ENCODE results near the gene FRYL.
A peak's percentile ranks its signal among the peaks of the same experiment; 100 is the strongest.

The FRYL gene

DNA sequence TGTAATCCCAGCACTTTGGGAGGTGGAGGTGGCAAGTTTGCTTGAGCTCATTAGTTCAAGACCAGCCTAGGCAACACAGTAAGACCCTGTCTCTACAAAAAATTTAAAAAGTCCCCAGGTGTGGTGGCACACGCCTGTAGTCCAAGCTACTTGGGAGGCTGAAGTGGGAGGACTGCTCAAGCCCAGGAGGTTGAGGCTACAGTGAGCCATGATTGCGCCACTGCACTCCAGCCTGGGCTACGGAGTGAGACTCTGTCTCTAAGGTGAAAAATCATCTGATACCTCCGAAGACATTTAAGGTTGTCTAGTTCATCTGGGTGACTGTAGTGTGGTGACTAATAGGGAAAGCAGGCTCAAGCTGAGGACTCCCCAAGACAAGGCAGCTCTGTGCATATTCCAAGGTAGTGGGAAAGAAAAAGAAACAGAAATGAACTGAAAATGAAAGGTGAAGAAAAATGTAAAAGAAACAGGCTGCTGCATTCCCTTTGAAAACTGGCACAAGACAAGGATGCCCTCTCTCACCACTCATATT lies 23.3 kb downstream of the FRYL start:
- Mint-ChIP-seq H3K36me3 (ENCODE audit: low read depth) (peaks cover 68% of the 10 kb centered on the region), H3K4me3 (no peak overlapping the region), H3K9me3 (peaks cover 29% of the 10 kb centered on the region), H3K4me1 (peaks cover 21% of the 10 kb centered on the region), H3K27me3 (ENCODE audit: low read depth) (no peaks in the 10 kb centered on the region), H3K27ac (no peak overlapping the region)
- TF ChIP-seq, protein P1, sequence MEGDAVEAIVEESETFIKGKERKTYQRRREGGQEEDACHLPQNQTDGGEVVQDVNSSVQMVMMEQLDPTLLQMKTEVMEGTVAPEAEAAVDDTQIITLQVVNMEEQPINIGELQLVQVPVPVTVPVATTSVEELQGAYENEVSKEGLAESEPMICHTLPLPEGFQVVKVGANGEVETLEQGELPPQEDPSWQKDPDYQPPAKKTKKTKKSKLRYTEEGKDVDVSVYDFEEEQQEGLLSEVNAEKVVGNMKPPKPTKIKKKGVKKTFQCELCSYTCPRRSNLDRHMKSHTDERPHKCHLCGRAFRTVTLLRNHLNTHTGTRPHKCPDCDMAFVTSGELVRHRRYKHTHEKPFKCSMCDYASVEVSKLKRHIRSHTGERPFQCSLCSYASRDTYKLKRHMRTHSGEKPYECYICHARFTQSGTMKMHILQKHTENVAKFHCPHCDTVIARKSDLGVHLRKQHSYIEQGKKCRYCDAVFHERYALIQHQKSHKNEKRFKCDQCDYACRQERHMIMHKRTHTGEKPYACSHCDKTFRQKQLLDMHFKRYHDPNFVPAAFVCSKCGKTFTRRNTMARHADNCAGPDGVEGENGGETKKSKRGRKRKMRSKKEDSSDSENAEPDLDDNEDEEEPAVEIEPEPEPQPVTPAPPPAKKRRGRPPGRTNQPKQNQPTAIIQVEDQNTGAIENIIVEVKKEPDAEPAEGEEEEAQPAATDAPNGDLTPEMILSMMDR (IDR thresholded peaks at IDR 0.05; ENCODE audit: unreplicated experiment in 3 of 3): no peak

DNA sequence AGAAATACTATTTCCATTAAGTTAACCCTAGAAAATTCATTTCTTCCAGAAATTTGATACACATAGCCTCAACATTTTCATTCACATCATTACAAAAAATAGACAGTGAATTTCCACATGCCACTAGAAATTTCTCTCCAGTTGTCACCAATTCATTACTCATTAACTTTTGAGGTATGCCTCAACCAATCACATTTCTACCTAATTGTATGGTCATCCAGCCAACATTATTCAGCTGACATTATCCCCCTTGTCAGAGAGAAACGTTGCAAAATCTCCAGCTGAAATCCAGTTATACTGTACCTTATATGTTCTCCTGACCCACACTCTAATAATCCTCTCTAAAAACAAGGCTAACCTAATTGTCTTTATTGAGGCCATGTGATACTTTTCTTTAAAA lies 24.8 kb downstream of the FRYL start:
- H3K27me3 Mint-ChIP-seq (ENCODE audit: low read depth): no peaks in the 10 kb centered on the region
- peaks cover 35% of the 10 kb centered on the region for H3K4me1 Mint-ChIP-seq
- peaks cover 32% of the 10 kb centered on the region for H3K9me3 Mint-ChIP-seq
- H3K27ac Mint-ChIP-seq: no peak overlapping the region
- peaks cover 62% of the 10 kb centered on the region for H3K36me3 Mint-ChIP-seq (ENCODE audit: low read depth)
- TF ChIP-seq, protein P1 (IDR thresholded peaks at IDR 0.05; ENCODE audit: unreplicated experiment in 3 of 3): no peak
- no peak overlapping the region for H3K4me3 Mint-ChIP-seq

DNA sequence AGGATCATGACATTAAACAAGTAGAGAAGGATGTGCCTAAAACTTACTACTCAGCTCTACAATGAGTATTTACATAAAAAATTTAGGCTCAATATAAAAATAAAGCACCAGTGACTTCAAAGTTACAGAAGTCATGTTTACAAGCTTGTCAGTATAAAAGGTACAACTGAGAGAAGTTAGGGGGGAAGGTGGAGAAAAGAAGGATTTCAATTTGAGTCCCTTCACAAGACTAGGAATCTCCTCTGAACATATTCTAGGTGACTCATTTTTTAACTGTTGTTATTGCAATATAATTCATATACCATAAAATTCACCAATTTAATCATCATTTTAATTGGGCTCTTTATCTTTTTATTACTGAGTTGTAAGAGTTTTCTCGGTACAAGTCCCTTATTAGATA lies 26.9 kb downstream of the FRYL start:
- Mint-ChIP-seq H3K9me3 (peaks cover 26% of the 10 kb centered on the region), H3K4me3 (no peak overlapping the region), H3K27ac (peak overlapping the region in 1 of 3 experiments; percentile 14), H3K27me3 (ENCODE audit: low read depth) (no peaks in the 10 kb centered on the region), H3K36me3 (ENCODE audit: low read depth) (peaks cover 56% of the 10 kb centered on the region), H3K4me1 (peaks cover 35% of the 10 kb centered on the region)
- TF ChIP-seq, protein P1 (IDR thresholded peaks at IDR 0.05; ENCODE audit: unreplicated experiment in 3 of 3): no peak

DNA sequence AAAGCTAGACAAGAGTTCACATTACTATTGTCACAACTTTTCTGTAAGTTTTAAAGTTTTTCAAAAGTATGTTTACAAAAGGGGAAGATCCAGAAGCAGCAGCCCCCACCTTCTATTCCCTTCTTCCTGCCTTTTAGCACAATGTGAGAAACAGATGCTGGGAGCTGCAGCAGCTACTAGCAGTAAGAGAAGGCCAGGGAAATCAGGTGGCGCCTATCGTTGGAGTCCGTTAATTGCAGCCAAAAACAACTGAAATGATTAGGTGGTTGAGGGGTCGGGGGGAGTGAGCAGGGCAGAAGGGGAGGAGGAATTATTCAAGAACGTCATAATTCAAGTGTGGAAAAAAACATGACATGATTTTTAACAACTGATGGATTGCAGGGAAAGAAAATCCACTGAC lies 27.4 kb downstream of the FRYL start:
- TF ChIP-seq, protein P1 (IDR thresholded peaks at IDR 0.05; ENCODE audit: unreplicated experiment in 3 of 3): no peak
- H3K9me3 Mint-ChIP-seq: peaks cover 26% of the 10 kb centered on the region
- H3K27ac Mint-ChIP-seq: peak overlapping the region in 1 of 3 experiments; percentile 14
- H3K4me1 Mint-ChIP-seq: peaks cover 35% of the 10 kb centered on the region
- no peak overlapping the region for H3K4me3 Mint-ChIP-seq
- peaks cover 53% of the 10 kb centered on the region for H3K36me3 Mint-ChIP-seq (ENCODE audit: low read depth)
- no peaks in the 10 kb centered on the region for H3K27me3 Mint-ChIP-seq (ENCODE audit: low read depth)

DNA sequence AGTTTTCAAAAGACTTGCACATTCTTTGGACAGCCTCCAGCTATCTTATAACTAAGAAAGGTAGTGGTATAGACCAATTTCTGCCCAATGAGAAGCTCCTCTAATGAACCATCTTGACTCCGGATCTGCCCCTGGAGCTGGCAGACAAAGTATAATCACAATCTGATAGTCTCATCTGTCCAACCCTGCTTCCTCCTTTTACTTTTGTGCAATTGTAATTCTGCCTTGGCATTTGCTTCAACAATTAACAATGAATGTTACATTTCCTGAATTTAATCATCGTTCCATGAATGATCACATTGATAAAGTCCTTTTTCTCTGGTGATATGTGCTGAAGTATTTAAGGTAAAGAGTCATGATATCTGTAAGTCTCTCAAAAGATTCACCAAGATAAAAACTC lies 27.8 kb downstream of the FRYL start:
- Mint-ChIP-seq H3K9me3 (peaks cover 23% of the 10 kb centered on the region), H3K27me3 (ENCODE audit: low read depth) (no peaks in the 10 kb centered on the region), H3K27ac (no peak overlapping the region), H3K36me3 (ENCODE audit: low read depth) (peaks cover 48% of the 10 kb centered on the region), H3K4me3 (no peak overlapping the region), H3K4me1 (peaks cover 35% of the 10 kb centered on the region)
- TF ChIP-seq, protein P1 (IDR thresholded peaks at IDR 0.05; ENCODE audit: unreplicated experiment in 3 of 3): no peak

DNA sequence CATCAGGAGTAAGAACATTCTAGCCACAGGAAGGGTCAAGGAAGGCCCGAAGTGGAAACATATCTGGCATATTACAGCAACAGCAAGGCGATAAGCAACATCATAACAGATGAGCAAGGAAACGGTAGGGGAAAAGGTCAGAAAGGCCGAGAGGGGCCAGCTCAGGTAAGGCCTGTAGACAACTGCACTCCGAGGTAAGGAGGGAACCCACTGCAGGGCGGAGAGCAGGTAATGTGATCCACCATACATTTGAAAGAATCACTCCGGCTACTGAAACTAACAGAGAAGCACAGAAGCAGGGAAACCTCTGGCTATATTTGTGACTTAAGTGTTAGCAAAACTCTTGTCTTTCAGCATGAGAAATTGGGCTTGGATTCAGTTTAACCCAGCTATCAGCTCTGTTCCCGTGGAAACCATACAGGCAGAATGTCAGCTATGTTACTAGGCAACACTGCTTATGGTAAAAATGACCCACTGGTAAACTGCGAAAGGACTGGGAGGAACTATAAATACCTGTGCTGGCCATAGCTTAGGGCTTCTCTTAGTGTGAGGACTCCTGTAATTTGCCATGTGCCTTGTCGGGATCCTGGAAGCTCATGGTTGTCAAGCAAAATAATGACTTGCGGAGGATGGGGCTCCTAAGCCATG lies 31.0 kb downstream of the FRYL start:
- TF ChIP-seq, protein P1 (IDR thresholded peaks at IDR 0.05; ENCODE audit: unreplicated experiment in 3 of 3): no peak
- Mint-ChIP-seq H3K9me3 (peaks cover 11% of the 10 kb centered on the region), H3K36me3 (ENCODE audit: low read depth) (peaks cover 33% of the 10 kb centered on the region), H3K27ac (no peak overlapping the region), H3K27me3 (ENCODE audit: low read depth) (no peaks in the 10 kb centered on the region), H3K4me1 (peaks cover 26% of the 10 kb centered on the region), H3K4me3 (no peak overlapping the region)

Data from nephron (organoid).